ENCODE results near the gene KRTAP5-4.

GRCh38 chr11:1625541-1625940, 3.6 kb upstream of the KRTAP5-4 start:
- no peak for TF ChIP-seq CTCF (IDR thresholded peaks at IDR 0.05)
- no peak for TF ChIP-seq ZFX (IDR thresholded peaks at IDR 0.05; ENCODE audit: borderline replicate concordance)
